SK-N-SH (cell line): ENCODE data around the gene UCHL3. TPM values are rescaled to one million over a fixed set of nuclear protein-coding genes. Genes with fewer than 3 reads are reported as not detected.

Experiments
- CTCF ChIA-PET: fragments of 300-600, 350-600 bp; formaldehyde crosslinking; extraction: SDS; loops from one replicate; lab custom pipeline; 2021; lab: Yijun Ruan, JAX
- POLR2A ChIA-PET: fragments of 350-600 bp; sonication (Branson Sonifier 250); formaldehyde crosslinking; extraction: SDS; loops from one replicate; lab custom pipeline; 2020; ENCODE audit warnings: antibody characterized with exemption, inconsistent platforms; lab: Yijun Ruan, JAX
- DNase-seq: peaks from one replicate; pipeline ENCODE4 v3.0.0; 2012
- H2AFZ ChIP-seq: fragments of 200-600 bp; sonication (generic); 2 replicates; pipeline ENCODE4 v1.8.1; 2016; ENCODE audit warnings: antibody characterized with exemption, mild to moderate bottlenecking, low read depth
- H3F3A ChIP-seq: fragments of 200-600 bp; sonication (generic); replicated peaks from 2 replicates; pipeline ENCODE3; 2016; ENCODE audit warnings: antibody characterized with exemption, mild to moderate bottlenecking; ENCODE audit not compliant: insufficient read depth
- H3K27ac ChIP-seq, 2 experiments: fragments of 200-500 bp in 1 of 2; fragments of 200-600 bp in 1 of 2; sonication (Bioruptor generic) in 1 of 2; sonication (generic), shearing (Covaris generic) in 1 of 2; 2 replicates each; pipeline versions ENCODE4 v1.5.1 to v1.6.1; 2014 to 2016; ENCODE audit warnings: low read depth in 2 of 2, inconsistent platforms in 1 of 2, low read length in 1 of 2, mild to moderate bottlenecking in 1 of 2, mixed read lengths in 1 of 2
- H3K27me3 ChIP-seq: fragments of 200-600 bp; sonication (generic), shearing (Covaris generic); 2 replicates; pipeline ENCODE4 v1.6.1; 2016; ENCODE audit warnings: mixed run types; ENCODE audit not compliant: insufficient read depth
- H3K36me3 ChIP-seq, 2 experiments: fragments of 200-500 bp in 1 of 2; fragments of 200-600 bp in 1 of 2; sonication (Bioruptor generic) in 1 of 2; sonication (generic) in 1 of 2; replicated peaks in 1 of 2; 2 replicates each; pipeline versions ENCODE3 to v1.5.1; 2014 to 2016; ENCODE audit warnings: low read length in 1 of 2, mild to moderate bottlenecking in 1 of 2; ENCODE audit not compliant: insufficient read depth in 2 of 2, control insufficient read depth in 1 of 2
- H3K4me1 ChIP-seq, 2 experiments: fragments of 200-500 bp in 1 of 2; fragments of 200-600 bp in 1 of 2; sonication (Bioruptor generic) in 1 of 2; sonication (generic), shearing (Covaris generic) in 1 of 2; 2 replicates each; pipeline versions ENCODE4 v1.5.1 to v1.6.1; 2014 to 2016; ENCODE audit warnings: low read depth in 1 of 2, low read length in 1 of 2, mixed run types in 1 of 2; ENCODE audit not compliant: insufficient read depth in 2 of 2, control insufficient read depth in 1 of 2
- H3K4me2 ChIP-seq: fragments of 200-600 bp; sonication (generic), shearing (Covaris generic); 2 replicates; pipeline ENCODE4 v1.6.1; 2017; ENCODE audit warnings: mixed run types
- H3K4me3 ChIP-seq, 2 experiments: fragments of 200-500 bp in 1 of 2; fragments of 200-600 bp in 1 of 2; sonication (Bioruptor generic) in 1 of 2; sonication (generic), shearing (Covaris generic) in 1 of 2; 2 replicates each; pipeline versions ENCODE4 v1.5.1 to v1.8.1; 2014 to 2016; ENCODE audit warnings: low read depth in 2 of 2, inconsistent platforms in 1 of 2, low read length in 1 of 2, mild to moderate bottlenecking in 1 of 2, mixed read lengths in 1 of 2, moderate library complexity in 1 of 2
- H3K79me2 ChIP-seq: fragments of 200-600 bp; sonication (generic); 2 replicates; pipeline ENCODE4 v1.8.1; 2017; ENCODE audit warnings: mild to moderate bottlenecking; ENCODE audit not compliant: insufficient read depth
- H3K9ac ChIP-seq: fragments of 200-600 bp; sonication (generic); 2 replicates; pipeline ENCODE4 v1.6.1; 2017; ENCODE audit warnings: mixed run types
- H3K9me2 ChIP-seq: fragments of 200-600 bp; sonication (generic); 2 replicates; pipeline ENCODE4 v1.6.1; 2017; ENCODE audit warnings: mixed run types
- H3K9me3 ChIP-seq: fragments of 200-600 bp; sonication (generic); 2 replicates; pipeline ENCODE4 v1.6.1; 2017; ENCODE audit warnings: mixed run types, mild to moderate bottlenecking, moderate library complexity
- H4K20me1 ChIP-seq: fragments of 200-600 bp; sonication (generic); 2 replicates; pipeline ENCODE4 v1.6.1; 2017; ENCODE audit warnings: mild to moderate bottlenecking, mixed run types; ENCODE audit not compliant: insufficient read depth
- CTCF ChIP-seq: fragments of 200-600 bp; sonication (generic); IDR thresholded peaks from 2 replicates; pipeline ENCODE4 v1.6.1; 2017; ENCODE audit warnings: antibody characterized with exemption, mild to moderate bottlenecking, moderate library complexity
- GATA2 ChIP-seq: sonication (generic); formaldehyde crosslinking; IDR thresholded peaks from 2 replicates; pipeline ENCODE4 v1.5.0; 2020; ENCODE audit warnings: mild to moderate bottlenecking, missing genetic modification reagents
- IRF3 ChIP-seq: fragments of 150-350 bp; IDR thresholded peaks from 2 replicates; pipeline ENCODE4 v1.6.1; 2016; ENCODE audit warnings: mild to moderate bottlenecking, low read depth, low read length
- JUND ChIP-seq: IDR thresholded peaks from 2 replicates; pipeline ENCODE4 v1.4.0; 2012
- MEF2A ChIP-seq: IDR thresholded peaks from 2 replicates; pipeline ENCODE4 v1.4.0; 2012; ENCODE audit warnings: low read depth, borderline replicate concordance
- RCOR1 ChIP-seq: fragments of 150-350 bp; IDR thresholded peaks from 2 replicates; pipeline ENCODE4 v1.6.1; 2017; ENCODE audit warnings: antibody characterized with exemption, low read length
- USF1 ChIP-seq: IDR thresholded peaks from 2 replicates; pipeline ENCODE4 v1.4.0; 2012; ENCODE audit warnings: low read depth, borderline replicate concordance
- WGBS: methylation state at CpG from one replicate; pipeline ENCODE4 v1.1.6; 2017; ENCODE audit warnings: low lambda C conversion rate; 5-methylcytosine and 5-hydroxymethylcytosine counted together
- polyA plus RNA-seq, 3 experiments: library from polyadenylated mRNA; depleted of rRNA; stranded (reverse); fragments of >200 nt; gene quantifications; 2 replicates each; pipeline ENCODE4 v1.2.3, GENCODE V29; 2012

Gene UCHL3
- polyA plus RNA-seq, 1 of the 3 experiments (the other 2 are of a cell fraction) = 28.8 TPM

GRCh38 chr13:75514080-75514995 is 35.3 kb upstream of the UCHL3 start:
- no peak overlapping the region for H3K9ac ChIP-seq
- no peak for TF ChIP-seq RCOR1
- no peak for TF ChIP-seq USF1
- TF ChIP-seq GATA2 = no peak
- 0 out of 2 replicates have a peak, but pooled peaks have one; percentile 16 for TF ChIP-seq JUND
- no peak for TF ChIP-seq MEF2A
- no peak for TF ChIP-seq CTCF
- TF ChIP-seq IRF3 = no peak
- TF ChIP-seq, all 33 proteins: peak for 1
- H3K27ac ChIP-seq = no peak overlapping the region
- H3K4me1 ChIP-seq = no peaks in the 10 kb centered on the region; a peak in 1 of 4 replicates
- H3K4me3 ChIP-seq = no peak overlapping the region
- H4K20me1 ChIP-seq = no peaks in the 10 kb centered on the region
- no peak overlapping the region for H3K4me2 ChIP-seq
- no peak for DNase-seq
- H3K27me3 ChIP-seq = no peaks in the 10 kb centered on the region
- no peaks in the 10 kb centered on the region for H3K79me2 ChIP-seq
- no peaks in the 10 kb centered on the region for H3K9me2 ChIP-seq
- WGBS = 56% methylated on average over 3 of the region's 3 CpGs
- H3F3A ChIP-seq = no peaks in the 10 kb centered on the region
- no peaks in the 10 kb centered on the region for H3K9me3 ChIP-seq
- ChIA-PET CTCF (interaction anchor here (1.8 to 2.1 kb wide), 2 partner anchors 14 to 32 kb away, joined by 5 to 9 read pairs; partner anchors contain the start of gene TBC1D4), POLR2A (no interaction called here)
- no peaks in the 10 kb centered on the region for H3K36me3 ChIP-seq
- H2AFZ ChIP-seq = no peak overlapping the region

GRCh38 chr13:75518439-75519088 is 31.0 kb upstream of the UCHL3 start:
- ChIA-PET POLR2A (no interaction called here), CTCF (interaction anchor here (0.8 to 0.9 kb wide), 2 partner anchors 11 to 147 kb away, joined by 3 read pairs; no protein-coding TSS in a partner anchor)
- no peak for TF ChIP-seq USF1
- H4K20me1 ChIP-seq = no peaks in the 10 kb centered on the region
- no peak overlapping the region for H3K4me2 ChIP-seq
- WGBS = 90% methylated on average over 10 of the region's 30 CpGs
- H3F3A ChIP-seq = no peaks in the 10 kb centered on the region
- no peak overlapping the region for H2AFZ ChIP-seq
- H3K27me3 ChIP-seq = no peaks in the 10 kb centered on the region
- no peaks in the 10 kb centered on the region for H3K79me2 ChIP-seq
- H3K9me2 ChIP-seq = no peaks in the 10 kb centered on the region
- DNase-seq = no peak
- H3K4me3 ChIP-seq = no peak overlapping the region
- no peak overlapping the region for H3K27ac ChIP-seq
- H3K4me1 ChIP-seq = no peaks in the 10 kb centered on the region
- H3K9me3 ChIP-seq = no peaks in the 10 kb centered on the region
- H3K36me3 ChIP-seq = no peaks in the 10 kb centered on the region
- H3K9ac ChIP-seq = no peak overlapping the region
